Chondrocyte (in vitro differentiated cells): ENCODE data around the gene STAT5A. TPM values are rescaled to one million over a fixed set of nuclear protein-coding genes. Genes with fewer than 3 reads are reported as not detected.
"Not testable (repeated sequence)": the region's sequence is repeated elsewhere in the genome, so short reads cannot be mapped to it uniquely, and the experiment has no call there.

ENCODE experiments used
- DNase-seq: peaks from one replicate; pipeline ENCODE4 v3.0.0; 2021; ENCODE audit warnings: mixed read lengths, low spot score
- H3K27ac Mint-ChIP-seq: one replicate; pipeline ENCODE4 v1.8.0; 2021; ENCODE audit warnings: mild to moderate bottlenecking, moderate library complexity, mixed read lengths; ENCODE audit not compliant: unreplicated experiment
- H3K27me3 Mint-ChIP-seq: 2 replicates; pipeline ENCODE4 v1.8.0; 2021; ENCODE audit warnings: low read depth, mixed read lengths
- H3K36me3 Mint-ChIP-seq: 2 replicates; pipeline ENCODE4 v1.8.0; 2021; ENCODE audit warnings: low read depth, mixed read lengths
- H3K4me1 Mint-ChIP-seq: 2 replicates; pipeline ENCODE4 v1.8.0; 2021; ENCODE audit warnings: low read depth, mild to moderate bottlenecking, mixed read lengths
- H3K4me3 Mint-ChIP-seq: one replicate; pipeline ENCODE4 v1.8.0; 2021; ENCODE audit warnings: mild to moderate bottlenecking, moderate library complexity, mixed read lengths; ENCODE audit not compliant: unreplicated experiment
- H3K9me3 Mint-ChIP-seq: 2 replicates; pipeline ENCODE4 v1.8.0; 2021; ENCODE audit warnings: low read depth, mixed read lengths
- total RNA-seq: library from RNA; stranded (reverse); gene quantifications from 3 replicates; pipeline ENCODE4 v1.2.1, GENCODE V29; 2021
- TF ChIP-seq, protein P1 (sequence below): fragments of 200-600 bp; sonication (generic); IDR thresholded peaks from 2 replicates; pipeline ENCODE4 v1.5.0; 2021; ENCODE audit warnings: antibody characterized with exemption, mild to moderate bottlenecking, moderate library complexity

STAT5A gene
- total RNA-seq, 1 donor from 2014 or later, result 14.3 TPM

DNA sequence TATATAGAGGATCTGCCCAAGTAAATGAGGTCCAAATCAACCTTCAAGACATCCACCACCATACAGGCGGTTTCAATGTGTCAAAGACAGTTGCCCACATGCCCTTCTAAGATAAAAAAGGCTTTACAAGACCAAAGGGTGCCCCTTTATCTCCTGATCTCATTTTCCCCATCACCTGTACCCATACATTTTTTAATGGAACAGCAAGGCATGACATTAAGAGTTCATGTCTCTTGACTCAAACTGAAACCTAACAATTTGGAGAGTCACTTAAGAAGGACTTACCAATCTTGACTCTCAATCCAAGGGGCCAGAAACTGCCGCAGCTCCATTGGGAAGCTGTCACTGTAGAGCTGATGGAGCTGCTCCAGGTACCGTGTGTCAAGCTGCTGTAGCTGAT, 59.8 kb downstream of the STAT5A start:
- Mint-ChIP-seq H3K27me3 (no peaks in the 10 kb centered on the region), H3K4me3 (no peak overlapping the region), H3K36me3 (peaks cover 19% of the 10 kb centered on the region), H3K9me3 (no peaks in the 10 kb centered on the region), H3K4me1 (peaks cover 43% of the 10 kb centered on the region), H3K27ac (no peak overlapping the region)
- no peak for DNase-seq
- TF ChIP-seq, protein P1, sequence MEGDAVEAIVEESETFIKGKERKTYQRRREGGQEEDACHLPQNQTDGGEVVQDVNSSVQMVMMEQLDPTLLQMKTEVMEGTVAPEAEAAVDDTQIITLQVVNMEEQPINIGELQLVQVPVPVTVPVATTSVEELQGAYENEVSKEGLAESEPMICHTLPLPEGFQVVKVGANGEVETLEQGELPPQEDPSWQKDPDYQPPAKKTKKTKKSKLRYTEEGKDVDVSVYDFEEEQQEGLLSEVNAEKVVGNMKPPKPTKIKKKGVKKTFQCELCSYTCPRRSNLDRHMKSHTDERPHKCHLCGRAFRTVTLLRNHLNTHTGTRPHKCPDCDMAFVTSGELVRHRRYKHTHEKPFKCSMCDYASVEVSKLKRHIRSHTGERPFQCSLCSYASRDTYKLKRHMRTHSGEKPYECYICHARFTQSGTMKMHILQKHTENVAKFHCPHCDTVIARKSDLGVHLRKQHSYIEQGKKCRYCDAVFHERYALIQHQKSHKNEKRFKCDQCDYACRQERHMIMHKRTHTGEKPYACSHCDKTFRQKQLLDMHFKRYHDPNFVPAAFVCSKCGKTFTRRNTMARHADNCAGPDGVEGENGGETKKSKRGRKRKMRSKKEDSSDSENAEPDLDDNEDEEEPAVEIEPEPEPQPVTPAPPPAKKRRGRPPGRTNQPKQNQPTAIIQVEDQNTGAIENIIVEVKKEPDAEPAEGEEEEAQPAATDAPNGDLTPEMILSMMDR, result no peak

DNA sequence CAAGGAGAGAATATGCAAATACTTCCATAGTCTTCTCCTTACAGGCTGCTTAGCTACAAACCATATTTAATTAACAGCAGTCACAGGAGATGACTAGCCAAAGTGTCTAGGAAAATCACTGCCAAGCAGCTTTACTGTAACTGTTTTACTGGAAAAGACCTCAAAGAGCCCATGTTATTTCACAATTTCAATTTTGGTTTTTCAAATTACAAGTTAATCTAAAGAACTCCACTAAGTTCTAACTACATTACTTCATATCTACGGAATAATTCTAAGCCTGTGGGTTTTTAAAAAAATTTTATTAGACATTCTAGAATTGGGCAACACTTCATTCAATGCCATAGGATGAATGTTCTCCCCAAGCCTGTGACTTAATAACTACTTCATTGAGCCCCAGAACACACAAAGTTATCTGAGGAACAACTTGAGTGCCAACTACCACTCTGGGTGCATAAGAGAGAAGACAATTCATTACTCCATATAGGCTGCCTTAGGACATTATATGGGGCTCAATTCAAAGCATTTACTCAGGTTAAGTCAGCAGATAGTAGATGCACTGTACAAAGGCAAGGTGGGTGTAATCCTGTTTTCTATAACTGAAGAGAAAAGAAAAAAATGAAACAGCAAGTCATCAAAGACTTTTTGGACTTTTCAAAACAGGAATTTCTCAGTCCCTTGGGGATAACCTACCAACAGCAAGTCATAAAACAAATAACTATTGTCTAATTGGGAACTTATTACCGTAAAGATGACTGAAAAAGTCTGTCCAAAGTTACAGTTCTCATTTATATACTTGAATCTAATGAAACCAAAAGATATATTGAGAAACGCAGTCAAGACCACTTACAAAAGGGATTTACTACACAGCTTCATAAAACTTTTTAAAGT, 66.9 kb downstream of the STAT5A start:
- no peaks in the 10 kb centered on the region for H3K36me3 Mint-ChIP-seq
- DNase-seq, result no peak
- H3K4me1 Mint-ChIP-seq, result peaks cover 39% of the 10 kb centered on the region
- no peaks in the 10 kb centered on the region for H3K9me3 Mint-ChIP-seq
- H3K4me3 Mint-ChIP-seq, result no peak overlapping the region
- H3K27me3 Mint-ChIP-seq, result no peaks in the 10 kb centered on the region
- no peak overlapping the region for H3K27ac Mint-ChIP-seq
- TF ChIP-seq, protein P1, result no peak

DNA sequence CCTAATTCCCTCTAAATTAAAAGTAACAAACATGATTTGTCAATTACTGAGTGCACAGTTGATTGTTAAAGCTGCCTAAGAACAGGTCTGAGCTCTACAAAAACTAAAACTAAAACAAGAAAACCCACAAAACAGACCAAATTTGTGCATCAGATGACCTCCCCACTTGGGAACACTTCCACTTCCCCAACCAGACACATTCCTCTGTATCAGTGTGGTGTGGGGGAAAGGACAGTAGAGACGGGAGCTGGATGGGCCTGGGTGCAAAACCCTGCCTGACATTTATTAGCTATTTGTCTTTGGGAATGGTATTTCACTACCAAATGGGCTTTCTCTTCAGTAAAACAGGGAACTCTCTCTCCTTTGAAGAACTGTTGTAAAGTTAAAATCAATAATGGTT, 70.1 kb downstream of the STAT5A start:
- H3K9me3 Mint-ChIP-seq, result no peaks in the 10 kb centered on the region
- H3K4me1 Mint-ChIP-seq, result peaks cover 58% of the 10 kb centered on the region
- no peaks in the 10 kb centered on the region for H3K36me3 Mint-ChIP-seq
- no peak overlapping the region for H3K4me3 Mint-ChIP-seq
- no peak for DNase-seq
- TF ChIP-seq, protein P1, result no peak
- no peaks in the 10 kb centered on the region for H3K27me3 Mint-ChIP-seq
- peak overlapping the region; percentile 32 for H3K27ac Mint-ChIP-seq

DNA sequence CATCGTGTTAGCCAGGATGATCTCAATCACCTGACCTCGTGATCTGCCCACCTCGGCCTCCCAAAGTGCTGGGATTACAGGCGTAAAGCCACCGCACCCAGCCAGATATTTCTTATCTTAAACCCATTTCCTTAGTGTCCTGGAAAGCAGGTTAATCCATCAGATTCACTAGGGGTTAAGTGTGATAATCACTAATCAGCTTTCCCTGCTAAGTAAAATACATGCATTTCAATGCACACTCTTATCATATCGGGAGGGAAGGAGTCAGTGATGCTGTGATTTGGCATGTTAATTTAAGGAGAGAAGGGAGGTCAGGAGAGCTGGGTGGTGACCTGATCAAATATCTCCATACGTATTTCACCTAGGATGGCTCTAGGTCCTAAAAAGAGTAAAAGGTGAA, 70.8 kb downstream of the STAT5A start:
- Mint-ChIP-seq H3K4me1 (peaks cover 60% of the 10 kb centered on the region), H3K4me3 (no peak overlapping the region), H3K36me3 (no peaks in the 10 kb centered on the region), H3K27ac (no peak overlapping the region), H3K9me3 (no peaks in the 10 kb centered on the region), H3K27me3 (no peaks in the 10 kb centered on the region)
- TF ChIP-seq, protein P1, result no peak
- DNase-seq, result no peak

DNA sequence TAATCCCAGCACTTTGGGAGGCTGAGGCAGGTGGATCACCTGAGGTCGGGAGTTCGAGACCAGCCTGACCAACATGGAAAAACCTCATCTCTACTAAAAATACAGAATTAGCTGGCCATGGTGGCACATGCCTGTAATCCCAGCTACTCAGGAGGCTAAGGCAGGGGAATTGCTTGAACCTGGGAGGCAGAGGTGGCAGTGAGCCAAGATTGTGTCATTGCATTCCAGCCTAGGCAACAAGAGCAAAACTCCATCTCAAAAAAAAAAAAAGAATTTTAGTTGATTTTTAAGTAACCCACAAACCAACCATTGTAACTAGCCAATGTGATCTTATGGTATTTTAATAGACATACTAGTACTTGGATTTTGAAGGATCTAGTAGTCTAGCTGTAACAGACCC, 72.1 kb downstream of the STAT5A start:
- DNase-seq, H3K27ac Mint-ChIP-seq, H3K9me3 Mint-ChIP-seq, H3K27me3 Mint-ChIP-seq, H3K4me3 Mint-ChIP-seq, H3K36me3 Mint-ChIP-seq: not testable (repeated sequence)
- peaks cover 65% of the 10 kb centered on the region for H3K4me1 Mint-ChIP-seq

Other genes starting within 250 kb of the STAT5A start
- gene C17orf113, start 237.9 kb upstream of the STAT5A start, total RNA-seq, result 0.24 to 0.77 TPM (median 0.62 TPM) in 3 replicates
- 0.07 to 0.18 TPM in 2 of 3 replicates, not detected in the other for gene ZNF385C, start 190.0 kb upstream of the STAT5A start, total RNA-seq
- gene DHX58, start 175.8 kb upstream of the STAT5A start, total RNA-seq, result 0.53 to 0.64 TPM (median 0.55 TPM) in 3 replicates
- gene KAT2A, start 167.1 kb upstream of the STAT5A start, total RNA-seq, result 21.7 to 38.0 TPM (median 22.3 TPM) in 3 replicates
- gene HSPB9, start 165.7 kb upstream of the STAT5A start, total RNA-seq, result not detected in 3 replicates
- 107 to 118 TPM (median 116 TPM) in 3 replicates for gene RAB5C, start 133.5 kb upstream of the STAT5A start, total RNA-seq
- not detected in 3 replicates for gene KCNH4, start 107.4 kb upstream of the STAT5A start, total RNA-seq
- not detected in 3 replicates for gene HCRT, start 103.0 kb upstream of the STAT5A start, total RNA-seq
- 3.5 to 8.9 TPM (median 7.8 TPM) in 3 replicates for gene GHDC, start 94.0 kb upstream of the STAT5A start, total RNA-seq
- 29.5 to 32.8 TPM (median 31.0 TPM) in 3 replicates for gene STAT5B, start 12.1 kb upstream of the STAT5A start, total RNA-seq
- gene STAT3, start 99.9 kb downstream of the STAT5A start, total RNA-seq, result 164 to 203 TPM (median 164 TPM) in 3 replicates
- 501 to 877 TPM (median 874 TPM) in 3 replicates for gene CAVIN1, start 134.8 kb downstream of the STAT5A start, total RNA-seq
- 49.9 to 63.4 TPM (median 61.3 TPM) in 3 replicates for gene ATP6V0A1, start 170.4 kb downstream of the STAT5A start, total RNA-seq
- 64.5 to 68.7 TPM (median 66.4 TPM) in 3 replicates for gene NAGLU, start 247.7 kb downstream of the STAT5A start, total RNA-seq